Suprapubic skin (tissue), 4 donors: ENCODE results near the gene FAM170B. TPM values are rescaled to one million over a fixed set of nuclear protein-coding genes. Genes with fewer than 3 reads are reported as not detected.

Source experiments
- DNase-seq, 2 donors: peaks; one replicate each; pipeline ENCODE4 v3.0.0-alpha.2; 2019; ENCODE audit warnings: low spot score in 2 of 2
- H3K27ac ChIP-seq: fragments of 200-600 bp; sonication (generic); one replicate; pipeline ENCODE4 v1.5.1; 2019
- H3K27me3 ChIP-seq: fragments of 200-600 bp; sonication (generic); one replicate; pipeline ENCODE4 v1.5.1; 2019
- H3K36me3 ChIP-seq: fragments of 200-600 bp; sonication (generic); one replicate; pipeline ENCODE4 v1.5.1; 2019
- H3K4me1 ChIP-seq: fragments of 200-600 bp; sonication (generic); one replicate; pipeline ENCODE4 v1.5.1; 2019
- H3K4me3 ChIP-seq: fragments of 200-600 bp; sonication (generic); one replicate; pipeline ENCODE4 v1.5.1; 2019; ENCODE audit warnings: mild to moderate bottlenecking
- H3K9me3 ChIP-seq: fragments of 200-600 bp; sonication (generic); one replicate; pipeline ENCODE4 v1.5.1; 2019
- CTCF ChIP-seq, 2 donors: fragments of 200-600 bp in 1 of 2; fragments of 450-650 bp in 1 of 2; sonication (generic) in 1 of 2; IDR thresholded peaks; one replicate each; pipeline ENCODE4 v1.5.1; 2016 to 2019; ENCODE audit warnings: antibody characterized with exemption in 2 of 2, mild to moderate bottlenecking in 1 of 2, moderate library complexity in 1 of 2
- EP300 ChIP-seq: sonication (generic); formaldehyde crosslinking; IDR thresholded peaks from one replicate; pipeline ENCODE4 v1.6.1; 2017; ENCODE audit warnings: antibody characterized with exemption
- POLR2A ChIP-seq, 2 donors: fragments of 450-650 bp; IDR thresholded peaks; one replicate each; pipeline ENCODE4 v1.6.1; 2017; ENCODE audit warnings: antibody characterized with exemption in 2 of 2, mild to moderate bottlenecking in 2 of 2, moderate library complexity in 2 of 2
- POLR2AphosphoS5 ChIP-seq, 3 donors: sonication (generic); formaldehyde crosslinking; IDR thresholded peaks; one replicate each; pipeline ENCODE4 v1.6.1; 2017; ENCODE audit warnings: antibody characterized with exemption in 3 of 3
- WGBS: methylation state at CpG from one replicate; pipeline ENCODE4 v1.1.5; 2018; 5-methylcytosine and 5-hydroxymethylcytosine counted together
- total RNA-seq, 4 donors: library from RNA; depleted of rRNA; stranded (reverse); fragments of >200 nt; gene quantifications; one replicate each; pipeline ENCODE4 v1.1.0, GENCODE V29; 2016

Gene FAM170B
- total RNA-seq, 4 donors from 2014 or later: not detected

DNA sequence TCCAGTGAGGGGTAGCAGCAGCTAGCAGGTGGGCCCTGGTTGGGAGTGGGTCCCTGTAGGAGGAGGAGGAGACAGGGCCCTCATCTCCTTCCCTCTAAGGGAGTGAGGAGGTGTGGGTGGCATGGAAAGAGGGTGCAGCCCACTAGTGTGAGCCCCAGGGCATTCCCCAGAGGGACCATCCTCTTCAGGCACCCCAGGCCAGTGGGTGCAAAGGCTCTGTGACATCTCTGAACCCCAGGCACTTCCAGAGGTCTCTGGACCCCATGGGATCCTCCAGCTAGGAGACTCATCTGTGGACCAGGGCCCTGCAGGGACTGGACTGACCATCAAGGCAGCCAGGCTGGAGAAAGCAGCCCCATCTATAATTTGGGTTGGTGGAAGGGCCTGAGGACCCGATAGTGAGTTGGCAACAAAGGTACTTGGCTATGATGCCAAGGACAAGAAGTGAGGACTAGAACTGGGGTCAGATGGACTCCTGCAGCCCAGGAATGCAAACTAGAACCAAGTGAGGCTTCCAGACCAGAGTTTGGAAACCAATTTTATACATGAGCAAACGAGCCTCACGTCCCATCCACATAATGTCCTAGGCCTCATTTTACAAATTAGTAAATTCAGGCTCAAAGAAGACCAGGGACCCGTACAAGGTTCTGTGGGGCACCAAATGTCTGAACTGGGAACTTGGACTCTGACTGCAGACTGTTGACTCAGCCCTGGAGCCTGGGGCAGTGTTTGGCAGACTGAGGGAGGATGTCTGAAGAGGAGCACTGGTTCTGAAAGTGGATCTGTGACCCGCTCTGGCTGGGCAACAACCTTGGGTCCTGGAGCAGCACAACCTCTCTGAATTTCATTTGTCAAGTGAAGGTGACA lies 17.1 kb downstream of the FAM170B start:
- Histone ChIP-seq H3K27me3 (no peaks in the 10 kb centered on the region), H3K36me3 (no peaks in the 10 kb centered on the region), H3K4me3 (no peak overlapping the region), H3K4me1 (peaks cover 19% of the 10 kb centered on the region), H3K27ac (no peak overlapping the region), H3K9me3 (no peaks in the 10 kb centered on the region)
- no peak for DNase-seq
- no peak for TF ChIP-seq CTCF (IDR thresholded peaks at IDR 0.05)
- TF ChIP-seq EP300: no peak
- no peak for TF ChIP-seq POLR2A (IDR thresholded peaks at IDR 0.05)
- TF ChIP-seq POLR2AphosphoS5 (IDR thresholded peaks at IDR 0.05): no peak
- 68% methylated on average over 5 of the region's 5 CpGs for WGBS

DNA sequence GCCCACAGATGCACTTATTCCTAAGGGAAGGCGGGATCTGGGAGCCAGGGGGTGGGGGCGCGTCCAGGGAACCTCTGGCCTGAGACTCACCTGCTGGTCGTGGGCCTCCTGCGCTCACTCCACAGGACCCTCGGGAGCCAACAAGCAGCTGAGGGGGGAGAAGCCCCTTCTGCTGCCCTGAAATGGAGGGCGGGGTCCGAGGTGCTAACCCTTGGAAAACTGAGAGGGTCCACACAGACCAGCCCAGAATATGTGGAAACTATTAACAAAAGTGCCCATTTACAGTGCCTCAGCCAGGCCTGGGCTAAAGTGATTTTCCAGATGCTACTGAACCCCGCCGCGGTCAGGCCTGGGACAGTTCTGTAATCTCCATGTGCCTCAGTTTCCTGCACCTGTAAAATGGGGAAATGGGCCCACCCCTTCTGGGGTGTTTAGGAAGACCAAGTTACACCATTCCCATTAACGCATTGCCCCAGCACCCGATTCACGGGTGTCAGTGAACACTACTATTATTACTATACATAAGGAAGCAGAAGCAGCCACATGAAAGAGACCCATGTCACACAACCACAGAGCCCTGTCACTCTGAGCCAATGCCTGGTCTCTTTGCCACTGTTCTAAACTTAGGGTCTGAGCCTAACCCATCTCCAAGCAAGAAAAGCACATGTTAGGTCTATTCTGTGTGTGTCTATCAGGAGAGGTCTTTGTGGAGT lies 17.9 kb downstream of the FAM170B start:
- no peak for DNase-seq

GRCh38 chr10:49115015-49115795 lies 18.6 kb downstream of the FAM170B start, which contains the start of gene VSTM4:
VSTM4 (minus strand) TSS chr10:49115522; CDS start chr10:49115485, 37 bp downstream.
- 1% methylated on average over 16 of the region's 95 CpGs for WGBS
- no peaks in the 10 kb centered on the region for H3K9me3 ChIP-seq
- H3K4me3 ChIP-seq: peak within 1 kb of the TSS; percentile 64
- TF ChIP-seq POLR2A (IDR thresholded peaks at IDR 0.05): no peak
- no peak for TF ChIP-seq EP300
- no peak for TF ChIP-seq POLR2AphosphoS5 (IDR thresholded peaks at IDR 0.05)
- no peak for TF ChIP-seq CTCF (IDR thresholded peaks at IDR 0.05)
- peaks cover 26% of the 10 kb centered on the region for H3K4me1 ChIP-seq
- no peak for DNase-seq
- peak within 1 kb of the TSS; percentile 68 for H3K27ac ChIP-seq
- no peaks in the 10 kb centered on the region for H3K27me3 ChIP-seq
- H3K36me3 ChIP-seq: no peaks in the 10 kb centered on the region

More for the DNA sequence above, 17.9 kb downstream of the FAM170B start:
- no peak overlapping the region for H3K27ac ChIP-seq
- H3K27me3 ChIP-seq: no peaks in the 10 kb centered on the region
- WGBS: 73% methylated on average over 11 of the region's 14 CpGs
- no peaks in the 10 kb centered on the region for H3K36me3 ChIP-seq
- no peak for TF ChIP-seq POLR2AphosphoS5 (IDR thresholded peaks at IDR 0.05)
- TF ChIP-seq POLR2A (IDR thresholded peaks at IDR 0.05): no peak
- no peak for TF ChIP-seq CTCF (IDR thresholded peaks at IDR 0.05)
- TF ChIP-seq EP300: no peak
- H3K9me3 ChIP-seq: no peaks in the 10 kb centered on the region
- H3K4me3 ChIP-seq: peak overlapping the region; percentile 64
- H3K4me1 ChIP-seq: peaks cover 19% of the 10 kb centered on the region

- Histone ChIP-seq H3K27me3 (no peaks in the 10 kb centered on the region), H3K36me3 (no peaks in the 10 kb centered on the region), H3K9me3 (no peaks in the 10 kb centered on the region), H3K27ac (peak overlapping the region; percentile 68), H3K4me3 (peak overlapping the region; percentile 64), H3K4me1 (peaks cover 31% of the 10 kb centered on the region)
- TF ChIP-seq POLR2A (IDR thresholded peaks at IDR 0.05): no peak
- no peak for TF ChIP-seq CTCF (IDR thresholded peaks at IDR 0.05)
- TF ChIP-seq POLR2AphosphoS5 (IDR thresholded peaks at IDR 0.05): no peak
- TF ChIP-seq EP300: no peak
- DNase-seq: no peak
- WGBS: 14% methylated on average over 9 of the region's 9 CpGs
Measured at GRCh38 chr10:49114718-49115014, 19.2 kb downstream of the FAM170B start.
